ENCODE data around the gene PIP5KL1.

PIP5KL1 gene

DNA sequence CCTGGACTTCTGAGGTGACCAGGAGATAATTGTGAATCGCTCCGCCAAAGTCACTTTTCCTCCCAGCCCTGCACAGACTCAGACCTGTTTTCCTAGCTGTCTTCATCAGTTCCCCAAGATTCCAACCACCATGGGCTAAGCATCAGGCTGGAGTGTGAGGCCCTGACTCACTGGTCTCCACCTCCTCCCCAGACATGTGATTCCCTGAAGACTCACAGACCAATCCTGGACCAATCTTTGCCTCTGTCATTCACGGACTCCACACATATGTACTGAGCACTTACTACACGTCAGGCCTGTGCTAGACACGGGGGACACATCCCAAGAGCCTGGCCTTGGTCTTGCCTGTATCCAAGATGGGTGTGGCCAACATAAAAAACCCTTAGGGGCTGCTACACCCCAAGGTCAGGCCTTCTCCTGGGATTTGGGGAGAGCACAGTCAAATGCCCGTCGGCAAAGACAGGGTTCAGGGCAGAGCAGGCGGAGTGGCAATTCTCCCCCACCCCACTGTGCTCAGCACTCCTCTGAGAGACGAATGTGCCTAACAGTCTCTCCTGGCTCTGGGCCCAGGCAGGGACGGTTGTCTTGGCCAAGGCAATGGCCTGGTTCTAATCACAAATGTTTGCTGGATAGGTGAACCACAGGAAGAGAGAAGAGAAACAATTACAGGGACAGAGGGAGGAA, 38.3 kb upstream of the PIP5KL1 start:
- in situ Hi-C loops (cut with MboI; ENCODE audit: low sequenced_read_pairs), result no loop called here

DNA sequence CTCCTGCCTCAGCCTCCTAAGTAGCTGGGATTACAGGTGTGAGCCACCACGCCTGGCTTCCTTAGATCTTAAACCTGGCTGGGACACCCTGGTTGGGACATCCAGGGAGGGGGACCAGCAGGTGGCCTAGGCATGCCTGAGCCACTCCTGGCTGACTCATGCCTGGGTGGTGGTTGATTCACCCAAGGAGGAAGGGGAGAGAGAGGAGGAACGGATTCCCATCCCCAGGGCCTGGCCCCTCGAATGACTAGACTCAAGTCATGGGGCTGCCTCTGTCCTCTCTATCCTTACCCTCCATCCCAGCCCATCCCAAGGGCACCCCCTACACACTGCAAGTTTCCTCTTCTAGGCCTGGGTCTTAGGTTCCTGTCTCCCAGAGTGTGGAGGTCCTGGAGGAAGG, 37.5 kb upstream of the PIP5KL1 start:
- in situ Hi-C loops (cut with MboI; ENCODE audit: low sequenced_read_pairs), result no loop called here

GRCh38 chr9:127967151-127967809, 36.7 kb upstream of the PIP5KL1 start:
- in situ Hi-C loops (cut with MboI; ENCODE audit: low sequenced_read_pairs), result no loop called here

- in situ Hi-C loops (cut with MboI; ENCODE audit: low sequenced_read_pairs), result no loop called here
These were observed 36.0 kb upstream of the PIP5KL1 start for GRCh38 chr9:127966416-127967150.

DNA sequence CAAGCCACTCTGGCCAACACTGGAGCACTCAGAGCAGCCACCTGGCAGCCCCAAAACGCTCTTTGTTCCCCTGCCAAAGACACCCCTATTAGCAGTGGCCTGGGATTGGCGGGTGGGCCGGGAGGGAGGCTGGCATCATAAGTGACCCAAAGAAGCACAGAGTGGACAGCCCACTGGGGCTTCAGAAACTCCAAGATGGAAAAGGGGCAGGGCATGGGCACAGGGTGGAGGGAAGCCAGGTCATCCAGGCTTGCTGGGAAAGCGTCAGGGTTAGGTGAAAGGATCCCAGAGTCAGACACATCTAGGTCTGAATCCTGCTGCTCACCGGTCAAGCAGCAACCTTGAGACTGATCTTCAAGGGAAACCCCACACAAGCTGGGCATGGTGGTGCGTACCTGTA, 35.4 kb upstream of the PIP5KL1 start:
- in situ Hi-C loops (cut with MboI; ENCODE audit: low sequenced_read_pairs), result no loop called here

DNA sequence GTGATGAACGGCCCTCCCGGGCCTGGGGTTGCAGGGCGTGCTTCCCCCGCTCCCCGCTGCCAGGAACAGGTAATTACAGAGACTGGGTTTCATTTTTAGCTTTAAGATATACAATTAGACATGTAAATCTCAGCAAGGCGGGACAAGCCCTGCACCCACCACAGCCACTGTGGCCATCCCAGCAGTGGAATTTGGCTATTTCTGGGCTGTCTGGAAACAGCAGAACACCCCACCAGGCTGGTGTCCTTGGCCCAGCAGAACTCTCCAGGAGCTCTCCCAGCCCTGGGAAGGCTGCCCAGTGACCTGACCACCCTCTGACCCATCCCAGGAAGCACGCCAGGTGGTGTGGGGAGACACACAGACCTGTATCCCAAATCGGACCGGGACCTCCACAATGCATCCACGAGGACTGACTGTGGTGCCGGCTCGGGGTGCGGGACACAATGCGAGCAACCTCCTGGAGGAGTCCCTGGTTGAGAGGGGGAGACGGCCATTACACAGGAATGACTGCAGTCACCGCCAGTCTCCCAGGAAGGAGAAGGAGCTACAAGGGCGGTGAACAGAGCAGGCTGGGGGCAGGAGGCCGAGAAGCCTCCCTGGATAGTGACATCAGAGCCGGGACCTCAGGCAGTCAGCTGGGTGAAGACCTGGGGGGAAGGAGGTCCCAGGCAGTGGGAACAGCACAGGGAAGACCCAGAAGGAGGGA, 32.9 kb upstream of the PIP5KL1 start:
- in situ Hi-C loops (cut with MboI; ENCODE audit: low sequenced_read_pairs), result no loop called here

DNA sequence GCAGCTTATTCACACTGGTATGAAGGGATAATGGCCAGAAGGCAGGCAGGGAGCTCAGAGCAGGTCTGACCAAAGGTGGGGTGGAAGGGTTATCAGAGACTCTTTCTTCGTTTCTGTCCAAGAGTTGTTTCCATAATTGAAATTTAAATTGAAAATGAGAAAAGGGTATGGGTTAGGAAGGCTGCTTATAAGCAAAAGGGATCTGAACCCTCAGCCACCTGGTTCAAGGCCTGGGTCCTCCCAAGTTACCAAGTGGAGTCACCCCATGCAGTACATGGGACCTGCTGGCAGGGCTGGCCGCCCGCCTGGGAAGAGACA, 32.4 kb upstream of the PIP5KL1 start:
- in situ Hi-C loops (cut with MboI; ENCODE audit: low sequenced_read_pairs), result no loop called here

DNA sequence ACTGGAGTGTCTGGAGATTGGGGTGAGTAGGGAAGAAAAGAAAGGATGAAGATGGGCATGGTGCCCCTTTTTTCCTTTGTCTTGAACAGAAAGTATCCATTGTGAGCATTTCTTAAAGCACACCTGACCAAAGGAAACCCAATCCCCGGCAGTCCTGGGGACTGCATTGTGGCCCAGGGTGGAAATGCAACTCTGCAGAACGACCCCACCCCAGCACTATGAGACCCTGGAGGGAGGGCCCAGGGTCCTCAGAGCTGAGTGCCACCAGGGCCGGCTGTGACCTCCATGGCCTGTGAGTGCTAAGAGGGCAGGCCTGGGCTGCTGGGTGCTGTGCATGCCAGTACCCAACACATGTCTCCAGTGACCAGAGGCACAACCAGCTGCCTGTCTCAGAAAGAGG, 31.7 kb upstream of the PIP5KL1 start:
- in situ Hi-C loops (cut with MboI; ENCODE audit: low sequenced_read_pairs), result no loop called here

DNA sequence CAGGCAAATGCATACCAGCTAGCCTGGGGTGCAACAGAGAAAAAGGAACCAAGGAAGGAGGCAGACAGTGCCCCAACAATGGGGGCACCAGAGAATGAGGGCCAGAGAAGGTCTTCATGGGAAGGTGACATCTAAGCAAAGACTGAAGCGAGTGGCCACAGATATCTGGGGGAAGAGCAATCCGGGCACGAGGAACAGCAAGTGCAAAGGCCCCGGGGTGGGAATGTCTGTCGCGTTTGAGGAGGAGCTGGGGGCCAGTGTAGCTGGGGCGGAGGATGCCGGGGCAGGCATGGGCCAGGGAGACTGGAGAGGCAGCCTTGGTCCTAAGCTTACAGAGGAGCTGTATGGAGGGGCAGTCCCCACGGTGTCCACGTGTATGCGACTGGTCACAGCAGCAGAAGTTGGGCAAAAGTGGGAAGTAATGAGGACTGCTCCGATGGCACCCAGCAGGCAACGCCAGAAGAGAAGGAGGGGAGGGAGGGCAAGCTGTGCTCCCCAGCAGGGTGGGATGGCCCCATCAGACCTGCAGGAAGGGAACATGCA, 31.1 kb upstream of the PIP5KL1 start:
- in situ Hi-C loops (cut with MboI; ENCODE audit: low sequenced_read_pairs), result no loop called here

DNA sequence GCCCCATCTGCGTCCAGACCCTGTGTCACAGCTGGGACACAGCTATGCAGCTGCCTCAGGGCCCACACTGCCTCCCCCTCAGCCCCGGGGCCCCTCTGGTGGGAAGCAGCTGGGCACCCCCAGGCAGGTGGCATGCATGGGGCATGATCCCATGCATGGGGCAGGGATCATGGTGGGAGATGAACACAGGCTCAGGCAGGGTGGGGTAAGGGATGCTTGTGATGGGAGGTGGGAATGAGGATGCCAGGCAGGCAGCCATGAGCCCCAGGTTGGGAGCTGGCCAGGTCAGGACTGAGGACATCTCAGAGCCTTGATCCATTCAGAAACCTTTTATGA, 30.5 kb upstream of the PIP5KL1 start:
- in situ Hi-C loops (cut with MboI; ENCODE audit: low sequenced_read_pairs), result no loop called here

- in situ Hi-C loops (cut with MboI; ENCODE audit: low sequenced_read_pairs), result no loop called here
These were observed 30.0 kb upstream of the PIP5KL1 start for GRCh38 chr9:127960410-127961154.

DNA sequence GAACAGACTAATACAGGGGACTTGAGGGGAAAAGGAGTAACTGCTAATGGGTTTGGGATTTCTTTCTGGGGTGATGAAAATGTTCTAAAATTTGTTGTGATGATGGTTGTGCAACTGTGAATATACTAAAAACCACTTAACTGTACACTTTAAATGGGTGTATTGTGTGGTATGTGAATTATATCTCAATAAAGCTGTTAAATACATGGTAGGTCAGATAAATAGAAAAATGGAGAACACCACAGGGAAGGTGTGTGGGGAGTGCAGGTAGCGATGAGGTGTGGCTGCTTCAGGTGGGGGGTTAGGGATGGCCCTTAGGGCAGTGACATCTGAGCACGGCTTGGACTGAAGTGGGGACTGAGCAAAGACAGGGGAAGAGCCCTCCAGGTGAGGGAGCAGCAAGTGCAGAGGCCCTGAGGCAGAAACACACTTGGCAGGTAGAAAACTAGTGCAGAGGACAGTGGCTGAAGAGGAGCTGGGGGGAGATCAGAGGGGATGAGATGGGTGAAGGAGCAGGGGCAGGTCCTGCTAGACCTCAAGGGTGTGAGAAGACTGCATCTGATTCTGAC, 29.3 kb upstream of the PIP5KL1 start:
- in situ Hi-C loops (cut with MboI; ENCODE audit: low sequenced_read_pairs), result no loop called here

- in situ Hi-C loops (cut with MboI; ENCODE audit: low sequenced_read_pairs), result no loop called here
These were observed 28.8 kb upstream of the PIP5KL1 start for GRCh38 chr9:127959398-127959797.

DNA sequence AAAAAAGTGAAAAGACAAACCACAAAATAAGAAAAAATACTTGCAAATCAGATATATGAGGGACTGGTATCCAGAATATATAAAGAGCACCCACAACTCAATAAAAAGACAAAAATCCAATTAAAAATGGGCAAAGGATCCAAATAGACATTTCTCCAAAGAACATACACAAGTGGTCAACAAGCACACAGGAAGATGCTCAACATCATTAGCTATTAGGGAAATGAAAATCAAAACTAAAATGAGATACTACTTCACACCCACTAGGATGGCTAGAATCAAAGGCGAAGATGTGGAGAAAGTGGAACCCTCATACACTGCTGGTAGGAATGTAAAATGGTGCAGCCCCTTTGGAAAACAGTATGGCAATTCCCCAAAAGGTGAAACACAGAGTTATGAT, 28.2 kb upstream of the PIP5KL1 start:
- in situ Hi-C loops (cut with MboI; ENCODE audit: low sequenced_read_pairs), result no loop called here

- in situ Hi-C loops (cut with MboI; ENCODE audit: low sequenced_read_pairs), result no loop called here
These were observed 24.9 kb upstream of the PIP5KL1 start for GRCh38 chr9:127955294-127956015.

GRCh38 chr9:127954831-127955293, 24.3 kb upstream of the PIP5KL1 start:
- in situ Hi-C loops (cut with MboI; ENCODE audit: low sequenced_read_pairs), result no loop called here

DNA sequence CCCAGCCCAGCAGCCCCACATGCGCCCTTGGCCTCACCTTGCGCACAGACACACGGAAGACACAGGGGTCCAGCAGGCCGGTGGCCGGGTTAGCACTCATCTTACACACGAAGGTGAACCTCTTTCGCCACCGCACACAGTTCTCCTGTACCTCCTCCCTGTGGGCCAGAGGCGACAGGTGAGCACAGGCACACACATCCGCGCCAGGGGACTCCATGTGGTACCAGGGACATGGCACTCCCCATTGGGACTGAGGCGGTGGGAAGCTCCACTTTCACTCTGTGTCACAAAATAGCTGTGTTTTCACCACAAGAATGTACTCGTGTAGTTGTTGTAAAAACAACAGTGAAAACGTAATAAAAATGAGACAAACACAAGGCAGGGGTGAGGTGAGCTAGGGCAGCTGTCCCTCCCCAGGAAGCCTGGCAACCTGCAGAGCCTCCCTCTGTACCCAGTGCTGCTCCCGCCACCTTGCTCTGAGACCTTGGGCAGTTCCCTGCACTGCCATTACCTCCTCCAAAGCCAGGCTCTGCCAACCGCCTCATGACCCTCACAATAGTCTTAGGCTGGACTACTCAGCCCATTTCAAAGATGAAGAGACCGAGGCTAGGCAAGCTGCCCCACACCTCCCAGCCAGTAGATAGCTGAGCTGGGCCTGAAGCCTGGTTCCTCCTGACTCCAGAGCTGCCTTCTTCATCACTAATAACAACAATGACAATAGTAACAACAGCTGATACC, 23.4 kb upstream of the PIP5KL1 start:
- in situ Hi-C loops (cut with MboI; ENCODE audit: low sequenced_read_pairs), result no loop called here

- in situ Hi-C loops (cut with MboI; ENCODE audit: low sequenced_read_pairs), result no loop called here
These were observed 22.6 kb upstream of the PIP5KL1 start for GRCh38 chr9:127953154-127953553.
